SU-DHL-6 (cell line): ENCODE data around the gene RAP1GAP2.
"Not testable (repeated sequence)": the region's sequence is repeated elsewhere in the genome, so short reads cannot be mapped to it uniquely, and the experiment has no call there.

Experiments used
- H2AFZ ChIP-seq: fragments of 200-600 bp; sonication (generic); 2 replicates; pipeline ENCODE4 v1.6.1; 2014; ENCODE audit warnings: low read depth, mild to moderate bottlenecking, moderate library complexity, mixed read lengths, antibody characterized with exemption, low read length; ENCODE audit not compliant: severe bottlenecking
- H3F3A ChIP-seq: fragments of 200-600 bp; shearing (Covaris generic); 2 replicates; pipeline ENCODE4 v1.6.0; 2016; ENCODE audit warnings: antibody characterized with exemption, mild to moderate bottlenecking; ENCODE audit not compliant: insufficient read depth
- H3K27ac ChIP-seq: fragments of 200-600 bp; sonication (generic); 2 replicates; pipeline ENCODE4 v1.5.1; 2016; ENCODE audit warnings: low read depth, mild to moderate bottlenecking, low read length, moderate library complexity, mixed read lengths
- H3K27me3 ChIP-seq: fragments of 200-600 bp; sonication (generic), shearing (Covaris generic); 2 replicates; pipeline ENCODE4 v1.6.0; 2014; ENCODE audit warnings: mild to moderate bottlenecking, low read length
- H3K36me3 ChIP-seq: fragments of 200-600 bp; sonication (generic); 2 replicates; pipeline ENCODE4 v1.6.1; 2014; ENCODE audit warnings: mild to moderate bottlenecking, low read length, mixed read lengths
- H3K4me2 ChIP-seq: fragments of 300-600, 200-600 bp; shearing (Covaris generic), sonication (generic); 2 replicates; pipeline ENCODE4 v1.6.0; 2014; ENCODE audit warnings: low read length, low read depth, mild to moderate bottlenecking; ENCODE audit not compliant: poor library complexity, severe bottlenecking
- H3K4me3 ChIP-seq: fragments of 200-600 bp; sonication (generic); 2 replicates; pipeline ENCODE4 v1.5.1; 2014; ENCODE audit warnings: antibody characterized with exemption, low read length, mild to moderate bottlenecking, mixed read lengths; ENCODE audit not compliant: insufficient read depth, poor library complexity, severe bottlenecking
- H3K79me2 ChIP-seq: fragments of 200-600 bp; sonication (generic); 2 replicates; pipeline ENCODE4 v1.6.1; 2014; ENCODE audit warnings: mild to moderate bottlenecking, low read length, moderate library complexity; ENCODE audit not compliant: insufficient read depth
- H3K9ac ChIP-seq: fragments of 200-600 bp; sonication (generic); 2 replicates; pipeline ENCODE4 v1.7.0; 2014; ENCODE audit warnings: mild to moderate bottlenecking, low read length
- H3K9me2 ChIP-seq: fragments of 200-600 bp; sonication (generic); replicated peaks from 2 replicates; pipeline ENCODE4 v1.6.1; 2014; ENCODE audit warnings: low read length; ENCODE audit not compliant: insufficient read depth
- H3K9me3 ChIP-seq: fragments of 200-600 bp; sonication (generic); 2 replicates; pipeline ENCODE4 v1.6.1; 2014; ENCODE audit warnings: low read length, mixed read lengths; ENCODE audit not compliant: insufficient read depth
- H4K20me1 ChIP-seq: fragments of 200-600 bp; sonication (generic); 2 replicates; pipeline ENCODE4 v1.6.1; 2014; ENCODE audit warnings: low read depth, mild to moderate bottlenecking, antibody characterized with exemption, low read length, moderate library complexity, mixed read lengths
- CTCF ChIP-seq: fragments of 200-600 bp; sonication (generic); IDR thresholded peaks from one replicate; pipeline ENCODE4 v1.5.1; 2017; ENCODE audit warnings: antibody characterized with exemption, mild to moderate bottlenecking, low read length, moderate library complexity; ENCODE audit not compliant: insufficient read depth, poor library complexity, severe bottlenecking
- EZH2phosphoT487 ChIP-seq: fragments of 200-600 bp; sonication (generic), shearing (Covaris generic); conservative IDR thresholded peaks from 2 replicates; pipeline ENCODE4 v1.6.1; 2018; ENCODE audit warnings: mild to moderate bottlenecking, antibody characterized with exemption, low read length, moderate library complexity, mixed read lengths

Gene RAP1GAP2

DNA sequence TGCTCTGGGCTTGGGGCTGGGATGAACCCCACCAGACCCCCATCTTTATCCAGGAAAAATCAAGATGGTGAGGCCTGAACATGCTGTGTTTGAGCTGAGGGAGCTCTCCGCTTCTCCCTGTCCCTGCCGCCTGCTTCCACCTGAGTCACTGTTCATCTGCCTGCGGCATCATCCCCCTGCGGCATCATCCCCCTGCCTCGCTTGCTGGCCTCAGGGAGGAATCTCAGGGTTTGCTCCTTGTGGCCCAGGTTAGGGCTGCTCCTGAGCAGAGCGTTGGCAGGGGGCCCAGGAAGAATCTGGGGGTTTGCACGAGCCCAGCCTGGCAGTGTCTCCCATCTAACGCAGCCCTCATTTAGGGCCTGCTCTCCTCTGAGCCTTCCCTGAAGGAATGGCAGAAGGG lies 11.4 kb upstream of the RAP1GAP2 start:
- Histone ChIP-seq H3F3A (no peaks in the 10 kb centered on the region), H3K9ac (no peak overlapping the region), H3K9me2 (no peaks in the 10 kb centered on the region), H2AFZ (no peak overlapping the region), H3K36me3 (no peaks in the 10 kb centered on the region), H3K79me2 (no peaks in the 10 kb centered on the region), H3K4me2 (no peak overlapping the region), H4K20me1 (no peaks in the 10 kb centered on the region), H3K4me3 (no peak overlapping the region), H3K27ac (no peak overlapping the region), H3K27me3 (no peaks in the 10 kb centered on the region), H3K9me3 (no peaks in the 10 kb centered on the region)
- TF ChIP-seq CTCF (no peak), EZH2phosphoT487 (no peak)

- H3K9me2 ChIP-seq, H3K4me3 ChIP-seq, H3K36me3 ChIP-seq, H3K9ac ChIP-seq, H3K79me2 ChIP-seq, H3K4me2 ChIP-seq, H4K20me1 ChIP-seq, H3K9me3 ChIP-seq, H3K27ac ChIP-seq, H3F3A ChIP-seq, H2AFZ ChIP-seq, H3K27me3 ChIP-seq: not testable (repeated sequence)
Measured at GRCh38 chr17:2785376-2785775, 10.9 kb upstream of the RAP1GAP2 start.

DNA sequence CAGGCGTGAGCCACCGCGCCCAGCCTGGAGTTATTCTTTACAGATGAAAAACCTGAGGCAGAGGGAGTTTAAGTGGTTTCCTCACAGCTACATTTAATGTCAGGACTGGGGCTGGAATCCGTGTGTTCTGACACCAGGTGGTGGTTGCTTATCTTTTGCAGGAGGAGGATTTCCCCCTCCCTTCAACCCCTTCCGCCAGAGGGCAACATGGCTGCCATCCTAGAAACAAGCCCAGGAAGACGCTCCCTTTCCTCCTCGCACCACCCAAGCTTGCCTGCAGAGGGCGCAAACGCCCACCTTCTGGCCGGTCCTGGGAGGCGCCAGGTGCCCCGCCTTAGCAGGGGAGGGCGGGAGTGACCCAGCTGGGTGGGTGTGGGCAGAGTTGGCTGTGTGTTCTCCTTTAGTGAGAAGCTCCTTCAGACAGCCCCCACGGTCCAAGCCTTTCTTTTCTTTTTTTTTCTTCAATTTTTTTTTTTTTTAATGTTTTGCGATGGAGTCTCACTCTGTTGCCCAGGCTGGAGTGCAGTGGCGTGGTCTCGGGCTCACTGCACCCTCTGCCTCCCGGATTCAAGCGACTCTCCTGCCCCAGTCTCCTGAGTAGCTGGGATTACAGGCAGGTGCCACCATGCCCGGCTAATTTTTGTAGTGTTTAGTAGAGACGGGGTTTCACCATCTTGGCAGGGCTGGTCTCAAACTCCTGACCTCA lies 9.9 kb upstream of the RAP1GAP2 start:
- Histone ChIP-seq H3K9ac (no peak overlapping the region), H3K9me2 (no peaks in the 10 kb centered on the region), H3K79me2 (no peaks in the 10 kb centered on the region), H3K27ac (no peak overlapping the region), H2AFZ (no peak overlapping the region), H3K4me3 (no peak overlapping the region), H3K4me2 (no peak overlapping the region), H3K36me3 (no peaks in the 10 kb centered on the region), H3K9me3 (no peaks in the 10 kb centered on the region), H4K20me1 (no peaks in the 10 kb centered on the region), H3F3A (no peaks in the 10 kb centered on the region), H3K27me3 (no peaks in the 10 kb centered on the region)
- TF ChIP-seq EZH2phosphoT487, result no peak
- peak; percentile 89 for TF ChIP-seq CTCF

- no peak overlapping the region for H2AFZ ChIP-seq
- no peaks in the 10 kb centered on the region for H3K27me3 ChIP-seq
- H3K9me2 ChIP-seq, result no peaks in the 10 kb centered on the region
- no peaks in the 10 kb centered on the region for H3K9me3 ChIP-seq
- H3K27ac ChIP-seq, result no peak overlapping the region
- no peaks in the 10 kb centered on the region for H3F3A ChIP-seq
- no peaks in the 10 kb centered on the region for H4K20me1 ChIP-seq
- no peaks in the 10 kb centered on the region for H3K36me3 ChIP-seq
- no peak overlapping the region for H3K4me2 ChIP-seq
- TF ChIP-seq EZH2phosphoT487, result no peak
- TF ChIP-seq CTCF, result no peak
- no peak overlapping the region for H3K4me3 ChIP-seq
- no peak overlapping the region for H3K9ac ChIP-seq
- H3K79me2 ChIP-seq, result no peaks in the 10 kb centered on the region
Measured at GRCh38 chr17:2789700-2790099, 6.5 kb upstream of the RAP1GAP2 start.
